Colon (tissue), 2 donors: Measurements from ENCODE around the gene PASD1.
"Not testable (repeated sequence)": the region's sequence is repeated elsewhere in the genome, so short reads cannot be mapped to it uniquely, and the experiment has no call there.

Experiments
- FAIRE-seq: peaks from 2 replicates; lab custom pipeline; 2012; peaks lifted over from hg19 to GRCh38; lab: Jason Lieb, UNC
- donor health status: control.
- donor health status: control.

Gene PASD1

GRCh38 chrX:151624677-151625076, 61.2 kb downstream of the PASD1 start:
- FAIRE-seq: no peak

- no peak for FAIRE-seq
These were observed 68.3 kb downstream of the PASD1 start for GRCh38 chrX:151631822-151632221.

DNA sequence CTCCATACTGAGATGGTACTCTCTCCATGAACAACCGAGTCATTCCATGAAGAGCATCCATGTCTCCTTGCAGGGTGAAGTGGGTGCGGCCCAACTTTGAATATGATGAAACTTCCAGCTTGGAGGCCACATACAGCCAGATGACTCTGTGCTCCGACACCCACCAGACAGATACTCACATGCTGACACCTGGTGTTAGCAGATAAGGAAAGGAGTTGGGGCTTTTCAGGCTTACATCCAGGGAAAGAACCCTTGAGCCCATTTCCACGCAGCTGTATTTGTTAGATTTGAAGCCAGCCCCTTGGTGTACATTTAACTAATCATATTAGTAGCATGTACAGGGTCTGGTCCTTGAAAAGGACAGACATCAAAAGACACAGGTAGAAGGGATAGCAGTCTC, 69.7 kb downstream of the PASD1 start:
- no peak for FAIRE-seq

GRCh38 chrX:151634937-151635336, 71.5 kb downstream of the PASD1 start:
- peak; percentile 49 for FAIRE-seq

- FAIRE-seq: no peak
These were observed 78.1 kb downstream of the PASD1 start for GRCh38 chrX:151641564-151641963.

DNA sequence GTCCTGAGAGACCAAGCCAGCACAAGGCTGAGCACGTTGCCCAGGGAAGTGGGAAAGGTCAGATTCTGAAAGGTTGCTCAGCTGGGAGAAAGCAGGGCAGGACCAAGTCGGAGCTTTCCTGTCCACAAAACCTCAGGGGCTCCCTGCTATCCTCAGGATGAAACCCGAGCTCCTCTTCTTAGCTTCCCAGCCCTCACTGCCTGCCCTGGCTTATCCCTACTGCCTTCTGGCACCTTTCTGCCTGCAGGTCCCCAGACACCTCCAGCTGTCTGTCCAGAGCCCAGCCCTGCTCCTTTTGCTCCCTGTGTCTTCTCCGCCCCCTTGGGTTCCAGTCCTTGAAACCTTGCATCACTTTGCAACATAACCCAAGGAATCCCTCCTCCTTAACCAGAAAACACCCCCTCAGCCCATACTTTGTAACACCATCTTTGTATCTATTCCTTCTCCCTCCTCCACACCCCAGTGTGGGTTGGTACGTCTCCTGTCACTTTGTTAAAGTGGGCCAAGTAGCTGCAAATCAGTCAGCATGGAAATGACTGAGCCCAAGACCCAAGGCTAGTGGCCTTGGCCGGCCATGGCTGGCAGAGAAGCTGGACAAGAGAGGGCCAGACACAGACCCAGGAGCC, 111.8 kb downstream of the PASD1 start:
- FAIRE-seq: no peak

GRCh38 chrX:151676196-151676595, 112.7 kb downstream of the PASD1 start:
- no peak for FAIRE-seq

GRCh38 chrX:151679798-151680402, 116.4 kb downstream of the PASD1 start:
- FAIRE-seq: no peak

- FAIRE-seq: no peak
These were observed 117.3 kb downstream of the PASD1 start for GRCh38 chrX:151680805-151681204.

DNA sequence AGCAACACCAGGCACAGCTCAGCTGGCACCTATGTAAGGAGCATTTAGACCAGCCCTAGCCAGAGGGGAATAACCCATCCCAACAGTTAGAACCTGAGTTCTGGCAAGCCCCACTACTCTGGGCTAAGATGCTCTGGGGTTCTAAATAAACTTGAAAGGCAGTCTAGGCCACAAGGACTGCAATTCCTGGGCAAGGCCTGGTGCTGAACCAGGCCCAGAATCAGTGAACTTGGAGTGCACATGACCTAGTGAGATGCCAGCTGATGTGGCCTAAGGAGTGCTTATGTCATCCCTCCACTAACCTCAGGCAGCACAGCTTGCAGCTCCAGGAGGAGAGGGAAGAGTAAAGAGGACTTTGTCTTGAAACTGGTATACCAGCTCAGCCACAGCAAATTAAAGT, 124.2 kb downstream of the PASD1 start:
- no peak for FAIRE-seq

DNA sequence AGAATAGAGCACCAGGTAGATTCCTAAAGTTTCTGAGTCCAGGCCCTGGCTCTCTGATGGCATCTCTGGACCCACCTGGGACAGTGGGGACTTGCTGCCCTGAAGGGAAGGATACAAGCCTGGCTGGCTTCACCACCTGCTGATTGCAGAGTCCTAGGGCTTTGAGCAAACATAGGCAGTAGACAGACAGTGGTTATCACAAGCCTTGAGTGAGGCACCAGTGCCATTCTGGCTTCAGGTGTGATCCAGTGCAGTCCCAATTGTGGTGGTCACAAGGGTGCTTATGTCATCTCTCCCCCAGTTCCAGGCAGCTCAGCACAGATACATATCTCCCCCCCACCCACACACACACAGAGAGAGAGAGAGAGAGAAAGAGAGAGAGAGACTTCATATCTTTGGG, 125.2 kb downstream of the PASD1 start:
- FAIRE-seq: no peak

DNA sequence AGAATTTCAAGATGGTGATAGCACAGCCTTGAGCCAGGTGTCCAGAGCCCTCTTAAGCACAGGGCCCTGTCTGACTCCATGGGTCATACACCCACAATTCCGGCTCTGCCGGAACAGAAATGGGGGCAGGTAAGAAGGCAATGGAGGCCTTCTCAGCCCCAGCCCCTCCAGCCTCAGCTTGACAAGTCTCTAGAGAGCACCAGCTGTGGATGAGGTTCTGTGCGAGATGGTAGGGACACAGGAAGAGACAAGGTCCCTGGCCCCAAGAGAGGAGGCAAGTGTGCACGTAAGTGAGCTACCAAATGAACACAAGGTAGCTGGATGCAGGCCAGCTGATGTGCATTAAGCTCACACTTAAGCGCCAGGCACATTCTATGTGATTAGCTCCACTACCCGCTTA, 129.3 kb downstream of the PASD1 start:
- no peak for FAIRE-seq

DNA sequence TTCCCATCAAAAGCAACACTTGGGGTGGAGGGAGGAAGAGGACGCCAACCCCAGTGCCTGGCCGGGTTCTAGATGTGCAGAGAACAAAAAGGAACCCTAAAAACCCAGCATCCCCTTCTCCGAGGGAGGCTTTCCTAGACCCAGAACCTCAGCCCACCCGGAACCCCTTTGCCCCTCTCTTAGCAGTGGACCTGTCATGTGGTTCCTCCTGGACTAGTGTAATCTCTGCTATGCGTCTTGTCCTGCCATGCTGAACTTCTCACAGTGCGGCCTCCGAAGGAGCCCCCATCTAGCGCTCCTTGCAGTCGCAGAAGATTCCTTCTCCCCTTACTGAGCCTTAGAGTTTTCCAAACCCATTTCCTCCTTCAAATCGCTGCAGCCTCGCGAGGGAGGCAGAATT, 130.6 kb downstream of the PASD1 start:
- no peak for FAIRE-seq

- FAIRE-seq: no peak
These were observed 131.4 kb downstream of the PASD1 start, which contains the start of gene PRRG3 for GRCh38 chrX:151694661-151695582. PRRG3 (plus strand) TSS chrX:151695458; CDS start chrX:151698815, 3,357 bp downstream.

- FAIRE-seq: no peak
These were observed 132.3 kb downstream of the PASD1 start for GRCh38 chrX:151695583-151696340.

- FAIRE-seq: not testable (repeated sequence)
These were observed 133.6 kb downstream of the PASD1 start for GRCh38 chrX:151697082-151697481.

DNA sequence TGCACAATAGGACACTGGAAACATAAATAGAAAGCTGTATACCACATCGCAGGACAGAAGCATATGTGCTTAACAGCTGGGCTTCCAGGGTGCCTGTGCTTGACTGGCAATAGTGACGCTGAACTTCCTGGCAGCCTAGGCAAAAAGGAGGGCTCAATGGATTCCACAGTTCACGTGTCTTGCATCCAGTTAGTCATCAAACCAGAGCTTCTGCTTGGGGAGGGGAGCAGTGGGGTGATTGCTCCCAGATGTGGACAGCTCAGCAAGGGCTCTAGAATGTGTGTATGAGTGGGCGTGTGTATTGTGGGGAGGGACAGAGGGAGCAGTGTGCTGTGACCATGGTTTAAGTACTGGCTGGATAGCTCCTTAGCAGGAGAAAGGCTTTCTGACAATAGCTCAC, 134.0 kb downstream of the PASD1 start:
- no peak for FAIRE-seq

DNA sequence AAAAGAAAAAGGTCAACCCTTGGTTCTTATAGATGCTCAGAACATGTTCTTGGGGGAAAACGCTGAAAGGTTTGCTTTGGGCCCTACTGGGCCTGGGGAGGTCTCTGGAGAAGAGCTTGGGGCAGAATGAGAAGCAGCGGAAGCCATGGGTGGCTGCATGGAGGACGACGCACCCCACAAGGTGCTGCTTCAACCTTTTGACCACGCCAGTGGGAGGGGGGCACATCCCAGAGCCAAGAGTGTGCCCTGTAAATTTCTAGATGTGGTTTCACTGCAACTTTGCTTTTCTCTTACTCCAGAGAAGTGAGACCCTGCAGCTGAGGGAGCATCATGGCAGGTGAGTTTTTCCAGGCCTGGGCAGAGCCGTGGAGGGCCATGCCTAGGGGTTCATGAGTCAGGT, 135.0 kb downstream of the PASD1 start:
- FAIRE-seq: no peak

GRCh38 chrX:151699746-151700145, 136.3 kb downstream of the PASD1 start:
- no peak for FAIRE-seq

- no peak for FAIRE-seq
These were observed 137.1 kb downstream of the PASD1 start for GRCh38 chrX:151700581-151700980.

DNA sequence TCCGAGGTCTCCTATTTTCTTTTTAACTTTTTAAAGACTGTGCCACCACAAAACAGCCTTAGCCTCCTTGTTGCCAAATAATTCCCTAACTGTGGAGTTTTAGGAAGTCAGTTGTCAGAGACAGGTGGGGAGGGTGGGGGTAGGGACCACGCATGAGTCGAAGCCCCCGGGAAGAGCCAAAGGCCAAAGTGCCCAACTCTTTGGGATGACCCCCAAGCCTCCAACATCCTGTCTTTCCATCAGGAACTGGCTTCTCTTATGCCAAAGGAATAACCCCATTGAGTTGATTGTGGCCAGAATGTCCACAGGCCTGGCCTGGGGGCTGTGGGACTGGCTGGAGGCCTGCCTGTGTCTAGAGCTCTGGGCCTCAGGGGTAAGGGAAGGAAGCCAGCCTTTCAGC, 137.6 kb downstream of the PASD1 start:
- FAIRE-seq: no peak

GRCh38 chrX:151701531-151701930, 138.1 kb downstream of the PASD1 start:
- FAIRE-seq: no peak
